ENCODE measurements around the gene SYCP2L.
"Not testable (repeated sequence)": the region's sequence is repeated elsewhere in the genome, so short reads cannot be mapped to it uniquely, and the experiment has no call there.

The SYCP2L gene

DNA sequence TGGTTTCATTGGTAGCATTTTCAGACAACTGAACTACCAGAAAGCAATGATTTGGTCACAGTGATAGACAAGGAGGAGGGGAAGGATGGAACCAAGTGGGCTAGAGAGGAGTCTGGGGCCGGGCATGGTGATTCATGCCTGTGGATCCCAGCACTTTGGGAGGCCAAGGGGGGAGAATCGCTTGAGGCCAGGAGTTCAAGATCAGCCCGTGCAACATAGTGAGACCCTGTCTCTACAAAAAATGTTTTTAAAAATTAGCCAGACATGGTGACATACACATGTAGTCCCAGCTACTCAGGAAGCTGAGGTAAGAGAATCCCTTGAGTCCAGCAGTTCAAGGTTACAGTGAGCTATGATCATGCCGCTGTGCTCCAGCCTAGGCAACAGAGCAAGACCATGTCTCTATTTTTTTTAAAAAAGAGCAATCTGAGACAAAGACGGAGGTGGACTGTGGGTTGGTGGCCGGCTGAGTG lies 70.6 kb downstream of the SYCP2L start:
- no peak for DNase-seq (ENCODE audit: low read depth in 2 of 2)

DNA sequence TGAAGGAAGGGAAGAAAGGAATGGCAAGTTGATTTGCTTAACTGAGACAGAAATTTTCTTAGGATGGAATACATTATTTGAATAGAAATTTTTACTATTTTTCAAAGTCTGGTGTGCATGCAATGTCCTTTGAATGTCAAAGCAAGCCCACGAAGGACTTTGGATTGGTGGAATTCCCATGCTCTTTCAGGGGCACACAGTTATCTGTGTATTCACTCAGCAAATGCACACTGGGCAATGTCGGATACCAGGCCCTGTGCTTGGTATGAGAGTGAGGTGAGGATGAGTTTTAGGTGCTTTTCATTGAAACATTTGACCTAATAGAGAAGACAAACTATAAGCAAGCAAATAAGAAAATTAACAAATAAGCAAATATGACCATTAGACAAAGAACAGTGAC lies 73.3 kb downstream of the SYCP2L start:
- no peak for DNase-seq (ENCODE audit: low read depth in 2 of 2)

DNA sequence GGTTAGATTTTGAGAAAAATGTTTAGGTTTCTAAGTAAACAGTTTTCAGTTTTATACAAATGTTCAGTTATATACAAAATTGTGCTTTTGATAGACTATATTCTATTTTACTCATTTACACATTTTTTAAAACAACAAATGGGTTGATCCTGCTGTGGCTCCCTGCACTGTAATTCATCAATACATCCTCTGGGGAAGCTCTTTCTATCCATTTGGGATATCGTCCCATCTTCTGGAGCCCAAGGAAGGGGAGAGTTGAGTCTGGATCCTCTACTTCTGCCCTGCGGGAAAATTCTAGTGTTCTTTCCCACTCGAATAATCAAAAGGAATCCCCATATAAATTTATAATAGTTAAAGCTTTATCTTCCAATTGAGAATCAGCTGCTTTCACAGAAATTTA lies 75.0 kb downstream of the SYCP2L start:
- no peak for DNase-seq (ENCODE audit: low read depth in 2 of 2)

DNA sequence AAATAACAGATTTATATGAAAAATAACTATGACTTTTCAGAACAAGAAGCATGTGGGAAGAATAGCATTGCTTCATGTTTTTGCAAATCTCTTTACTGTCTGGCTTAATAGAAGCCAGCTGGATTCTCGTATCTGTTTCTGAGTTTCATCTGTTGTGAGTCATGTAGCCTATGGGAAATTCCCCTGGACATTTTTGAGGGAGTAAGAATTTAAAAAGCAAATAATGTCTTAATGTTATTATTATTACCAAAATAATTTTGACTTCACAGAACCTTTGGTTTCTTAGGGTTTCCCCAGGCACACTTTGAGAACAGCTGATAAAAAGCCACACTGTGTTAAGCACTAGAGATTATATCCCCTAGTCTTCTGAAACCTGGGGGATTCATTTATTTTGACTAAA lies 75.8 kb downstream of the SYCP2L start:
- no peak for DNase-seq (ENCODE audit: low read depth in 2 of 2)

DNA sequence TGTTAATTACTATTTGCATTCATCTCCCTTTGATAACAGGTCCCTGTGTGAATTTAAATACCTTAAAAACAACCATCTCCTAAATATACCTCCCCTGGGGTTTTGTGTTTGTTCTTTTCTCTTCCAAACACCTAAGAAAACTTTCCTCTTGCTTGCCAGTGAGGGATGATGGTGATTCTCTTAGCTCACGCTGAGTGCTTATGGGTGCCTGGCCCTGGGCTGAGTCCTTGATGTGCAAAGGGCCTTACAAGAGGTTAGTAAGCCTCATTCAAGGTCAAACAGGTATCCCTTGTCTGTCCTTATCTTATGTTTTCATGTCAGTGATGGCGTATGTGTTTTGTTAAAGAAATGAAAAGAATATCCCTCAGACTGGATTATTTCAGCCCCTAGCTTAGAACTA lies 76.3 kb downstream of the SYCP2L start:
- DNase-seq (ENCODE audit: low read depth in 2 of 2): no peak

DNA sequence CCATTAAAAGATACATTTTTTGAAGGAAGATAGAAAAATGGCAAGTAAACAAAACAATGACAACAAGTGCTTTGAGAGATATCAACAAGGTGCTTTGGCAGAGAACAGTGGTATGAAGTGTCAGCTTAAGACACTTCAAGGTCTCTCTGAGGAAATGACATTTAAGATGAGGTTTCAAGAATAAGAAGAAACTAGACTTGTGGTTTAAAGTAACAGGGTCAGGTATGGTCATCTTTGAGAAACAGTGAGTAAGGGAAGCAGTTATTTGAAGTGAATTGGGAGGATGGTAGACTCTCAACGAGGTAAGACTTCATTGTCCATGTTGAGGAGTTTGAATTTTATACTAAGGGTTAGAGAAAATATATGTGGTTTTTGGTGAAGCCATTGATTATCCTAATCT lies 77.8 kb downstream of the SYCP2L start:
- DNase-seq (ENCODE audit: low read depth in 2 of 2): no peak

DNA sequence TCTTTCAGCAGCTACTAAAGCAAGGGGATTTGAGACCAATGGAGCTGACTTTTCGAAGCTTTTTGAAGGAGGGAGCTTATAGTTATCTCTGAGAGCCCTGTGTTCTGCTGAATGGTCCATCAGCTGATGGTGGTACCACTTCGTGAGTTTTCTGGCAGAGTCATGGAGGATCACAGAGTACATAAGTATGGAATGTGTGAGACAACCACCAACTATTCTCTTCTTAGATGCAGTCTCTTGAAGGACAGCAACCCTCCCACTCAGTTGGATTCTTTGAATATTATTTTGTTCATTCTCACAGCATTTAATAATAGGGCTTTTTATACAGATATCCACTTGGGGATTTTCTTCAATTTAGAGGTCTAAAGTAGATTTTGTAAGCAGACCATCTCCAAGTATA lies 81.9 kb downstream of the SYCP2L start:
- no peak for DNase-seq (ENCODE audit: low read depth in 2 of 2)

DNA sequence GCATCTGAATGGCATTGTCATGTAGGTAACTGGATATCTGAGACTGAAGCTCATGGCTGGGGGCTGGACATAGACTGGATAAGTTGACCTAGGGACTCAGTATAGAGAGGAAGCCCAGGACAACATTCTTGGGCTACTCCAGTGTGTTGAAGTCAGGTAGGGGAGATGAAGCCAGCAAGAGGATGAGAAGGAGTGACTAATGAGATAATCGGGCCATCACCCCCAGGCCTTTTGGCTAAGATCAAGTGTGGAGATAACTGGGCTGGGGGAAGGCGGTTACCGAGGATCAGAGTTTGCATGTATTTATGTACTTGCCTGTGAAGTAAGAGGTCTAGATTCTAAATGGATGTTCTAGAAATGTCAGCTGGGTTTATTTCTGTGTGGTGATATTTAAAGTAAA lies 83.9 kb downstream of the SYCP2L start:
- DNase-seq (ENCODE audit: low read depth in 2 of 2): no peak

DNA sequence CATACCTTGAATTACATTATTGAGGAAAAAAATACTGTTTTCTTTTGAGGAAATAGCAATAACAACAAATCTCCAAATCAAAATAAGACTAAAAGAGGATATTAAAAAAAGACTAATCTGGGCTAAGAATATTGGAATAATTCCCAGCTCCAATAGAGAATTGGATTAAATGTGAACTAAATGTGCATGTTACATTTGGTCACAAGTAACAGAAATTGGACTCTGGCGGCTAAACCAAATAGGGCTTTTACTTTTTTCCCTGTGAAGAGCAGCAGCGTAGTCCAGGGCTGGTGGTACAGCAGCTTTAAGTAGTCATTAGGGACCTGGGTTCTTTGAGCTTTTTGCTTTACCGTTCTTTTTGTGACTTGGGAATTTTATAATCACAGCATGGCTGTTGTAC lies 85.3 kb downstream of the SYCP2L start:
- no peak for DNase-seq (ENCODE audit: low read depth in 2 of 2)

DNA sequence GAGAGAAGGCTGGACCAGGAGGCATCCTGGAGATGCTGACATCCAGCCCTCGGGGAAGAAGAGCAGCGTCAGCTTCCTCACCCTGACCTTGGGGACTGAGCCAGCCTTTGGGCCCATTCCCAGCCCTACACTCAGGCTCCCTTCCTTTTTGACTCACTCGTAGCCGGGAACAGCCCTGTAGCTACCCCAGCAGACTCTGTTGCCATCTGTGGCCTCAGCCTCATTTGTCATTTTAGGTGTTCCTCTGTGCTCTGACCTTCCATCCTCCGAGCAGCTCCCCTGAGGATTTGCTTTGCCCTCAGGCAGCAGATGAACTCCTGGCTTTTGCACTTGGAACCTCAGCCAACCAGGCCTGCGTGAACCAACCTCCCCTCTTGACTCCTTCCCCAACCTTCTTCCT lies 89.7 kb downstream of the SYCP2L start:
- no peak for DNase-seq (ENCODE audit: low read depth in 2 of 2)

DNA sequence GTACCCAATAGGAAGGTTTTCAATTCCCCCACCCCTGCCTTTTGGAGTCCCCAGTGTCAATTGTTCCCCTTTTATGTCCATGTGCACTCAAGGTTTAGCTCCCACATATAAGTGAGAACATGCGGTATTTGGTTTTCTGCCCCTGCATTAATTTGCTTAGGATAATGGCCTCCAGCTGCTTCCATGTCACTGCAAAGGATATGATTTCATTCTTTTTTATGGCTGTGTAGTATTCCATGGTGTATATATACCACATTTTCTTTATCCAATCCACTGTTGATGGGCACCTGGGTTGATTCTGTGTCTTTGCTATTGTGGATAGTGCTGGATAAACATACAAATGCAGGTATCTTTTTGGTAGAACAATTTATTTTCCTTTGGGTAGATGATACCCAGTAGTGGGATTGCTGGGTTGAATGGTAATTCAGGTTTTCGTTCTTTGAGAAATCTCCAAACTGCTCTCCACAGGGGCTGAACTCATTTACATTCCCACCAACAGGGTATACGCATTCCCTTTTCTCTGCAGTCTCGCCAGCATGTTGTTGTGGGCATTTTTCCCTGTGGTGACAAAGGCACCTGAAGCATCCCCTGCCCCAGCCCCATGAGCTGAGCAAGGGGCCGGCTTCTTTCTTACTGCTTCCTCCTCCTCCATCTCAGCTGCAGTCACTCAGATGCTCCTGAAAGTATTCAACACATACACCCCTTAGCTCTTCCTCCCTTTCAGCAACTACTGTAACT lies 90.5 kb downstream of the SYCP2L start:
- no peak for DNase-seq (ENCODE audit: low read depth in 2 of 2)

DNA sequence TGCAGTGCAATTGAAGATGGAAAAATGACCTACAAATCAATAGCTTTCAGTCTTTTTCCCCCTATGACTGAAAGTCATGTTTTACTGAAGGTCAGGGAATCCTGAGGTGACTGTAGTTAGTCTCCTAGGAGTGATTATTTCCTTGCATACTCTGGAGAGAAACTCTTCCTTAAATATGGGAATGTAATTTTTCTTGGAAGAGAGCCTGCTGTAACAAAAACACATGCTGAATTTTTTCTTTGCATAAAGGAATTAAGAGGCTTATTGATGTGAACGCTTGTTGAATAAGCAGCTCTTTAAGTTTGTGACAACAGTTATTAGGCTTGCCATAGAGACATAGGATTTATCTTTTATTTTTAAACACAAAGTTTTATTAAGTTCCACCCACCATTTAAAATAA lies 92.8 kb downstream of the SYCP2L start:
- DNase-seq (ENCODE audit: low read depth in 2 of 2): no peak

DNA sequence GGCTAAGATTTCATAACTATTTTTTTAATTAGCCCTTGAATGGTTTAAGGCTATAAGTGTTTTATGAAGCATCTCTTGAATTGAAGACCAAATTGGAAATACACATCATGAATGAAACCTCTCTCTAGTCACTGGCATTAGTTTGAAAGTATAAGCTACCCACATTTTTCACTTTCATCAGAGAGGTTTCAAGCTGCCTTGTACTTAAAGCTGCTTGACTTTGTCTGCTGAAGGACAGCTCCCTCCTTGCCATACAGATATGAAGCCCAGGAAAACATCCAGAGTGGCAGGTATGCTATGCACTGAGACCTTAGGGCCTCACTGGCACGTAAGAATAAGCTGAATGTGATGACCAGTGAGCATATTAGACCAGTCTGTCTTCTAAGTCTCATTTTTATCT lies 94.6 kb downstream of the SYCP2L start:
- DNase-seq (ENCODE audit: low read depth in 2 of 2): no peak

DNA sequence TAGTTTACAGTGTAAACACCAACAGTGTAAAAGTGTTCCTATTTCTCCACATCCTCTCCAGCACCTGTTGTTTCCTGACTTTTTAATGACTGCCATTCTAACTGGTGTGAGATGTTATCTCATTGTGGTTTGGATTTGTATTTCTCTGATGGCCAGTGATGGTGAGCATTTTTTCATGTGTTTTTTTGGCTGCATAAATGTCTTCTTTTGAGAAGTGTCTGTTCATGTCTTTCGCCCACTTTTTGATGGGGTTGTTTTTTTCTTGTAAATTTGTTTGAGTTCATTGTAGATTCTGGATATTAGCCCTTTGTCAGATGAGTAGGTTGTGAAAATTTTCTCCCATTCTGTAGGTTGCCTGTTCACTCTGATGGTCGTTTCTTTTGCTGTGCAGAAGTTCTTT lies 98.1 kb downstream of the SYCP2L start:
- DNase-seq (ENCODE audit: low read depth in 2 of 2): not testable (repeated sequence)

DNA sequence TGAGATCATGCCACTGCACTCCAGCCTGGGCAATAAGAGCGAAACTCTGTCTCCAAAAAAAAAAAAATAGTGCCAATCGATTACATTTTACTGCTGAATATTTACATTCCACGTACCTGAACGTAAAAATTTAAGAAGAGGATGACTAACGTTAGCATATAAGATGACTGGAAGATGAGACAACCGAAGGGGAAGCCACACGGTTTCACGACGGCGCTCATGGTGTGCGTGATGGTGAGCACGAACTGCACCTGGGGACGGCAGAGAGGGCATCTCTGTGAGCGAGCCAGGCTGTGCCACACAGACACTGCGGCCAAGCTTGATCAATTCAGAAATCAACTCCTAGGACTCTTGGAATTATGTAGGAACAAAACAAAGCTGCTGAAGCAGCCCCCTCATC lies 102.7 kb downstream of the SYCP2L start:
- DNase-seq (ENCODE audit: low read depth in 2 of 2): no peak

DNA sequence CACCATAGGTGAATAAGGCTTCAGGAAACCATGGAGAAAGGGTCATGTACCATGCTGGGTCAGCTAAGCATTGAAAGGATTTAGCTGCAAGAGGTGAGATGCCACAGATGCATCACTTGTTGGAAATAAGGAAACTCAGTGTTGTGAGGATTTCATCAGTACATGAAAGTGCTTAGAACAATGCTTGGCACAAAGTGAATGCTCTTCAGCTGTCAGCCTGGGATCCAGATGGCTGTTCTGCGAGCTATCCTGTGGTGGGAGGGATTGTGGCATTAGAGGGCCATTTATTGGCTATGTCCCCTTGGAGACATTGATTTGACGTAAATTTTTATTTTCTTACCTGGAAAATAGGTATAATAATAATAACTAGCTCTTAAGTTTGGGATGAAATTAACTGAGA lies 104.3 kb downstream of the SYCP2L start:
- DNase-seq (ENCODE audit: low read depth in 2 of 2): no peak

DNA sequence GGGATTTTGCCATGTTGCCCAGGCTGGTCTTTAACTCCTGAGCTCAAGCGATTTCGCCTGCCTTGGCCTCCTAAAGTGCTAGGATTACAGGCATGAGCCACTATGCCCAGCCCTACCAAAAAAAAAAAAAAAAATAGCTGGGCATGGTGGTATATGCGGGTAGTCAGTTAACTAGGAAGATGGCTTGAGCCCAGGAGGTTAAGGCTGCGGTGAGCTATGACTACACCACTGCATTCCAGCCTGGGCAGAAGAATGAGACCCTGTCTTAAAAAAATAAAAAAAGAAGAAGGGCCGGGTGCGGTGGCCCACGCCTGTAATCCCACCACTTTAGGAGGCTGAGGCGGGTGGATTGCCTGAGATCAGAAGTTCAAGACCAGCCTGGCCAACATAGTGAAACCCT lies 107.0 kb downstream of the SYCP2L start:
- no peak for DNase-seq (ENCODE audit: low read depth in 2 of 2)

DNA sequence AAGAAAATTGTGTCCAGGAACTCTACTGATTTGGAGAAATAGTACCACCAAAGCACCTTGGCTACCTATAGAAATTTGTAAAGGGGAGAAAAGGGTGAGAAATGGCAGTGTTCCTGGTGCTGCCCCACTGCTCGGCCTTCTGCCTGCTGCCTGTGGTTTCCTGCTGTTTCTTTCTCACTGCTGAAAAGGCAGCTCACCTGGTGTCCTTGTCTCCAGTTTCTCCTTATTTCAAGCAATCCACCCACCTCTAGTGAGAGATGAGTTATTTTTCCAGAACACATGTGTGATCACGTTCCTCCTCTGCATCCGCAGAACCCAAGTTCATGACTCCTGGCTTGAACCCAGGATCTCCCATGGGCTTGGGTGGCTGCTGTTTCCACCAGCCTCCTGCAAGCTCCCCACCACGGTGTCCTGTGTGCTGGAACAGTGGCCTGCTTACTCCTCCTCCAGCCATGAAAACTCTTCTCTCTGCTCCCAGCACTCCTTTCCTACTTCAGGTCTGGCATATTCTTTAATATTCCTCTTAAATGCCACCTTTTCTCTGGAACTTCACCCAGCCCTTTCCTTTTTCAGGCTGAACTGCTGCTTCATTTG lies 108.4 kb downstream of the SYCP2L start:
- no peak for DNase-seq (ENCODE audit: low read depth in 2 of 2)

DNA sequence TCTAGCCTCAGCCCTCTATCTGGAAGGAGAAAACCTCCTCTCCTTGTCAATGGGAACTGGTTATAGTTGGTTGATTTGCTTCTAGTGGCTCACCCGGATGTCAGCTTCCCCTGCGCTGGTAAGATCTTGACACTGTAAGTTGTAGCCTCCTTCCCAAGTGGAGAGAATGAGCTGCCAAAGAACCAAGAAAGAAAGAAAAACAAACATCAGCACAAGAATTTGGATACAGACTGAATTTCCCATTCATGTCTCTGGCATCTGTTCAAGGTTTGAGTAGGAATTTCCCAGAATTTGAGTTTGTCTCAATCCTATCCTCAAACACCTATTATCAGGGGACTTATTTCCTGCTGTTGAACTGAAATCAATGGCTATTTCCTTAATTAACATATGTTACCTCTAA lies 113.1 kb downstream of the SYCP2L start:
- no peak for DNase-seq (ENCODE audit: low read depth in 2 of 2)

DNA sequence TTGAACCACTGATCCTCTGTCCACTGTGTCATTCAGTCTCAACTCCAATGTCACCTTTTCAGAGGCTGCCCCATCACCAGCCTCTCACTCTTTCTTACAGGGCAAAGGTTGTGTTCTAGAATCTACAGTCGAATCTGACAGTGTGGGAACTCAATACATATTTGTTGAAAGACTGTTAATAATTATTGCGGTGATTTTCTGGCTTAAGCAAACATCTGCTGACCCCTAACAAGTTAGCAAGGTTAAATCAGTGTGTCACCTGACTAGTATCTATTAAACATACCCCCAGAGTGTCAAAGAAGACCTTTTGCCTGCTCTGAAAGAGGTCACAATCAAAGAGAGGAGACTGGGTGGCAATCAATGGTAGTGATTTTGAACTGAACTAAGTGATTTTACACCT lies 115.3 kb downstream of the SYCP2L start:
- no peak for DNase-seq (ENCODE audit: low read depth in 2 of 2)

DNA sequence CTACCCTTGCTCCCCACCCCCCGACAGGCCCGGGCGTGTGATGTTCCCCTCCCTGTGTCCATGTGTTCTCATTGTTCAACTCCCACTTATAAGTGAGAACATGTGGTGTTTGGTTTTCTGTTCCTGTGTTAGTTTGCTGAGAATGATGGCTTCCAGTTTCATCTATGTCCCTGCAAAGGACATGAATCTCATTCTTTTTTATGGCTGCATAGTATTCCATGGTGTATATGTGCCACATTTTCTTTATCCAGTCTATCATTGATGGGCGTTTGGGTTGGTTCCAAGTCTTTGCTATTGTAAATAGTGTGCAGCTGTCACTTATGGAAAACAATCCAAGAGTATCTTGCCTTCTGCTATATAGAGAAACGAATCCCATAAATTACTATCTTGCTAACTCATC lies 116.4 kb downstream of the SYCP2L start:
- not testable (repeated sequence) for DNase-seq (ENCODE audit: low read depth in 2 of 2)

DNA sequence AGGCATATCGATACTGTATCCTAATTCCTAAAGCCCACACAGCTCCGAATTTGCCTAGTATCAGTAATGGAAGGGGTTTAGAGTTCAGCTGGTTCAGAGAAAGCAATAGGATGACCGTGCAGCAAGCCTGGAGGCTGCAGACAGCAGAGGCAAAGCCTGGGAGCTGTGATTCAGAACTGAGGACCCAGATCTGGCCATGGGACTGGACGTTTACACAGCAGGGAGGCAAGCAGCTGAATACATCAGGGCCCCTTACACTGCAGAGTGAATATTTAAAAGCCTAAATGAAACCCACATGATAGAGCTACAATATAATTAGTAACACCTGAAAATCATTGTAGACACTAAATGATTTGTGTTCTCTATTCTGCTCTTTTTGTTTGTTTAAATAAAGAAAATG lies 119.2 kb downstream of the SYCP2L start:
- no peak for DNase-seq (ENCODE audit: low read depth in 2 of 2)

DNA sequence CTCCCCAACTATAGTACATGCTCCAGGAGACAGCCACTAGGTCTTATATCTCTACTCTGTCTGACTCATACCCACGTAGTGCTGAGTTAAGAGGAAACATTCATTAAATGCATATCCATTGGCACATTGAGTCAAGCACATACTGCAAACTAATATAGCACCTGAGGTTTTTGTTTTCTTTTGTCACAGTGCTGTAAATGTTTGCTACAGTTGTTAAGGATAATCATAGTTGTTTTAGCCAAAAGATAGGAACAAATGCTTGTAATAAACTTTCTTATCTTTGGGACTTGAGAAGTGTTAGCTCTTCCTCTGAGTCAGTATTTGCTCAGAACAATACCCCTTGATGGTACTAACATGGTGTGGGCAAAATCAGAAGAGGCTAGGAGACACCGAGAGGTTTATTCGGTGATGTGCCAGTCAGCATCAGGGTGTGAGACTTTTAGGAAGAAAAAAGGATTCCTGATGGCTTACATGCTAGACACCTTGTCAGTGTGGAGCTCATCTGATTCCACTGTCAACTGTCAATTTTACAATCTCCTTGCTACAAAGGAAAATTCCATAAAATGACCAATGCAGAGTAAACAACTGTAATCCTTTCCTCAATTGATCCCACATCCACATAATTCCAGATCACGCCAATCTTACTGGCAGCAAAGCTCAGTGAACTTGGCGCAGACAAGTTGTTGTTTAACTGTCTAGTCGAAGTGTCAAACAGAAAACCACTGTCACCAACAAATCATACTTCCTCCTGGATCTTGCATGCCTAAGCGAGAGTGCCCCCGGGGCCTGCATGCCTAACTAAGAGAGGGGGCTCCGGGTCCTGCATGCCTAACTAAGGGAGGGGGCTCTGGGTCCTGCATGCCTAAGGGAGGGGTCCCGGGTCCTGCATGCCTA lies 121.1 kb downstream of the SYCP2L start:
- DNase-seq (ENCODE audit: low read depth in 2 of 2): no peak
